Vagina (tissue), 2 donors: Measurements from ENCODE around the gene NEDD9. TPM values are rescaled to one million over a fixed set of nuclear protein-coding genes. Genes with fewer than 3 reads are reported as not detected.

Source experiments
- DNase-seq, 2 donors: peaks; one replicate each; pipeline ENCODE4 v3.0.0-alpha.2; 2017; ENCODE audit errors: extremely low spot score in 2 of 2
- H3K27ac ChIP-seq: fragments of 200-600 bp; sonication (generic); one replicate; pipeline ENCODE4 v1.5.1; 2019
- H3K27me3 ChIP-seq: fragments of 200-600 bp; sonication (generic); one replicate; pipeline ENCODE4 v1.5.1; 2019
- H3K36me3 ChIP-seq, 2 donors: fragments of 200-600 bp; sonication (generic); one replicate each; pipeline ENCODE4 v1.5.1; 2017 to 2019
- H3K4me1 ChIP-seq: fragments of 200-600 bp; sonication (generic); one replicate; pipeline ENCODE4 v1.5.1; 2019
- H3K4me3 ChIP-seq, 2 donors: fragments of 200-600 bp; sonication (generic); 1 replicate in 1 of 2; 2 replicates in 1 of 2; pipeline ENCODE4 v1.5.1; 2016 to 2019
- H3K9me3 ChIP-seq: fragments of 200-600 bp; sonication (generic); one replicate; pipeline ENCODE4 v1.5.1; 2019
- CTCF ChIP-seq, 3 experiments: fragments of 450-650 bp in 2 of 3; fragments of 200-600 bp in 1 of 3; sonication (generic) in 1 of 3; IDR thresholded peaks; one replicate each; pipeline ENCODE4 v1.5.1; 2017 to 2019; ENCODE audit warnings: antibody characterized with exemption in 3 of 3, mild to moderate bottlenecking in 2 of 3, moderate library complexity in 2 of 3
- POLR2A ChIP-seq, 2 donors: fragments of 450-650 bp; IDR thresholded peaks; one replicate each; pipeline ENCODE4 v1.6.1; 2017; ENCODE audit warnings: antibody characterized with exemption in 2 of 2, mild to moderate bottlenecking in 2 of 2, moderate library complexity in 2 of 2
- POLR2AphosphoS5 ChIP-seq, 2 donors: sonication (generic); formaldehyde crosslinking; IDR thresholded peaks; one replicate each; pipeline ENCODE4 v1.9.0; 2017; ENCODE audit warnings: antibody characterized with exemption in 2 of 2, mild to moderate bottlenecking in 2 of 2, low read depth in 1 of 2; ENCODE audit not compliant: insufficient read depth in 1 of 2
- intact Hi-C: fragments of 100-400 bp; cut with DNase I; formaldehyde crosslinking; loops from one replicate; pipeline ENCODE4 v1.15.1; 2023
- total RNA-seq: library from RNA; depleted of rRNA; stranded (reverse); fragments of >200 nt; gene quantifications from one replicate; pipeline ENCODE4 v1.2.3, GENCODE V29; 2016

Gene NEDD9
- total RNA-seq, 1 donor from 2014 or later, result 45.4 TPM

GRCh38 chr6:11221623-11222384, 10.7 kb downstream of the NEDD9 start:
- no peak overlapping the region for H3K4me3 ChIP-seq
- TF ChIP-seq CTCF (IDR thresholded peaks at IDR 0.05), result no peak
- peaks cover 52% of the 10 kb centered on the region for H3K4me1 ChIP-seq

GRCh38 chr6:11219400-11219834, 13.1 kb downstream of the NEDD9 start:
- H3K9me3 ChIP-seq, result no peaks in the 10 kb centered on the region
- DNase-seq, result no peak
- H3K27me3 ChIP-seq, result no peaks in the 10 kb centered on the region
- TF ChIP-seq POLR2AphosphoS5 (IDR thresholded peaks at IDR 0.05; ENCODE audit: insufficient read depth in 1 of 2, low read depth in 1 of 2), result no peak
- TF ChIP-seq POLR2A (IDR thresholded peaks at IDR 0.05), result no peak
- TF ChIP-seq CTCF (IDR thresholded peaks at IDR 0.05), result no peak
- H3K4me1 ChIP-seq, result peaks cover 63% of the 10 kb centered on the region
- no peak overlapping the region for H3K4me3 ChIP-seq
- no peaks in the 10 kb centered on the region for H3K36me3 ChIP-seq
- intact Hi-C loops, result no loop called here
- H3K27ac ChIP-seq, result peak overlapping the region; percentile 22

More at GRCh38 chr6:11221623-11222384, 10.7 kb downstream of the NEDD9 start:
- no peak for DNase-seq
- no peaks in the 10 kb centered on the region for H3K36me3 ChIP-seq
- H3K27ac ChIP-seq, result peak overlapping the region; percentile 50
- no peaks in the 10 kb centered on the region for H3K27me3 ChIP-seq
- intact Hi-C loops, result loop anchor here (10.0 kb wide), 1 partner anchor 47 kb away; no protein-coding TSS in a partner anchor
- no peaks in the 10 kb centered on the region for H3K9me3 ChIP-seq

GRCh38 chr6:11218538-11219399, 13.7 kb downstream of the NEDD9 start:
- intact Hi-C loops, result no loop called here
- no peaks in the 10 kb centered on the region for H3K36me3 ChIP-seq
- no peaks in the 10 kb centered on the region for H3K9me3 ChIP-seq
- TF ChIP-seq POLR2AphosphoS5 (IDR thresholded peaks at IDR 0.05; ENCODE audit: insufficient read depth in 1 of 2, low read depth in 1 of 2), result peak; percentile 10 to 28
- TF ChIP-seq POLR2A (IDR thresholded peaks at IDR 0.05), result no peak
- DNase-seq, result no peak
- H3K27me3 ChIP-seq, result no peaks in the 10 kb centered on the region
- H3K4me1 ChIP-seq, result peaks cover 65% of the 10 kb centered on the region
- no peak overlapping the region for H3K4me3 ChIP-seq
- peak overlapping the region; percentile 22 for H3K27ac ChIP-seq

- Histone ChIP-seq H3K36me3 (no peaks in the 10 kb centered on the region), H3K4me1 (peaks cover 66% of the 10 kb centered on the region), H3K27me3 (no peaks in the 10 kb centered on the region), H3K4me3 (no peak overlapping the region), H3K27ac (no peak overlapping the region), H3K9me3 (no peaks in the 10 kb centered on the region)
- DNase-seq, result no peak
- intact Hi-C loops, result no loop called here
- TF ChIP-seq POLR2AphosphoS5 (IDR thresholded peaks at IDR 0.05; ENCODE audit: insufficient read depth in 1 of 2, low read depth in 1 of 2) (no peak), POLR2A (IDR thresholded peaks at IDR 0.05) (no peak), CTCF (IDR thresholded peaks at IDR 0.05) (no peak)
Observed at GRCh38 chr6:11218102-11218442, 14.4 kb downstream of the NEDD9 start.

GRCh38 chr6:11217360-11218101, 14.9 kb downstream of the NEDD9 start:
- Histone ChIP-seq H3K4me1 (peaks cover 66% of the 10 kb centered on the region), H3K9me3 (no peaks in the 10 kb centered on the region), H3K27me3 (no peaks in the 10 kb centered on the region), H3K4me3 (no peak overlapping the region), H3K27ac (no peak overlapping the region), H3K36me3 (no peaks in the 10 kb centered on the region)
- intact Hi-C loops, result no loop called here
- TF ChIP-seq CTCF (IDR thresholded peaks at IDR 0.05) (no peak), POLR2A (IDR thresholded peaks at IDR 0.05) (no peak), POLR2AphosphoS5 (IDR thresholded peaks at IDR 0.05; ENCODE audit: insufficient read depth in 1 of 2, low read depth in 1 of 2) (no peak)
- DNase-seq, result no peak
